A549 (cell line): ENCODE results near the gene SS18L1.

Experiments
- EHMT2 ChIP-seq: fragments of 200-600 bp; sonication (generic); IDR thresholded peaks from 2 replicates; pipeline ENCODE4 v1.6.1; 2016; ENCODE audit warnings: antibody characterized with exemption, low read depth, mild to moderate bottlenecking, moderate library complexity
- HOXB13 ChIP-seq: fragments of 250-450 bp; sonication (Bioruptor Pico); IDR thresholded peaks from 2 replicates; pipeline ENCODE4 v1.5.0; 2020; ENCODE audit warnings: low read depth, mild to moderate bottlenecking, moderate library complexity
- KDM5A ChIP-seq: fragments of 200-600 bp; sonication (generic); IDR thresholded peaks from 2 replicates; pipeline ENCODE4 v1.6.1; 2016; ENCODE audit warnings: antibody characterized with exemption, mild to moderate bottlenecking
- POLR2A ChIP-seq: IDR thresholded peaks from 2 replicates; pipeline ENCODE4 v1.6.1; 2012; ENCODE audit warnings: mild to moderate bottlenecking, low read length
- TF ChIP-seq, protein P1 (sequence below): fragments of >200 bp; sonication (Bioruptor Twin); formaldehyde crosslinking; IDR thresholded peaks from 3 replicates; pipeline ENCODE4 v1.5.1; 2016
- TF ChIP-seq, protein P2 (sequence below): fragments of >200 bp; sonication (Bioruptor Twin); formaldehyde crosslinking; IDR thresholded peaks from 3 replicates; pipeline ENCODE4 v1.6.1; 2016
- TF ChIP-seq, protein P3 (sequence below): fragments of 200-600 bp; sonication (generic); IDR thresholded peaks from 2 replicates; pipeline ENCODE4 v1.6.1; 2016; ENCODE audit warnings: antibody characterized with exemption, mild to moderate bottlenecking, moderate library complexity

DNA sequence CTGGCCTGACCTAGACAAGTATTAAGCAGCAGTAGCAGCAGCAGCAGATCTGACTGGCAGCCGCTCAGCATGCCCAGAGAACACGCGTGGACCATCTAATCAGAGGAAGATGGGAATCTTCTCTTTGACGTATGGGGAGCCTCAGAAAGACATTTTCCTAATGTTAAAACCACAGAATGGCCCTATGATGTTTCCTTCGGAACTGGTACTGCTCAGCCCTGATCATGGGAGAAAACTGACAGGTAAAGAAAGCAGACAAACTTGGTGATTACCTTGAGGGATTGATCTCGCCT, 6.5 kb upstream of the SS18L1 start:
- TF ChIP-seq POLR2A (no peak), KDM5A (no peak), HOXB13 (CRISPR knock-in tag) (no peak), EHMT2 (no peak)
- TF ChIP-seq, protein P1, sequence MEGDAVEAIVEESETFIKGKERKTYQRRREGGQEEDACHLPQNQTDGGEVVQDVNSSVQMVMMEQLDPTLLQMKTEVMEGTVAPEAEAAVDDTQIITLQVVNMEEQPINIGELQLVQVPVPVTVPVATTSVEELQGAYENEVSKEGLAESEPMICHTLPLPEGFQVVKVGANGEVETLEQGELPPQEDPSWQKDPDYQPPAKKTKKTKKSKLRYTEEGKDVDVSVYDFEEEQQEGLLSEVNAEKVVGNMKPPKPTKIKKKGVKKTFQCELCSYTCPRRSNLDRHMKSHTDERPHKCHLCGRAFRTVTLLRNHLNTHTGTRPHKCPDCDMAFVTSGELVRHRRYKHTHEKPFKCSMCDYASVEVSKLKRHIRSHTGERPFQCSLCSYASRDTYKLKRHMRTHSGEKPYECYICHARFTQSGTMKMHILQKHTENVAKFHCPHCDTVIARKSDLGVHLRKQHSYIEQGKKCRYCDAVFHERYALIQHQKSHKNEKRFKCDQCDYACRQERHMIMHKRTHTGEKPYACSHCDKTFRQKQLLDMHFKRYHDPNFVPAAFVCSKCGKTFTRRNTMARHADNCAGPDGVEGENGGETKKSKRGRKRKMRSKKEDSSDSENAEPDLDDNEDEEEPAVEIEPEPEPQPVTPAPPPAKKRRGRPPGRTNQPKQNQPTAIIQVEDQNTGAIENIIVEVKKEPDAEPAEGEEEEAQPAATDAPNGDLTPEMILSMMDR = no peak; the same call in 1 of the 3 replicates
- TF ChIP-seq, protein P2, sequence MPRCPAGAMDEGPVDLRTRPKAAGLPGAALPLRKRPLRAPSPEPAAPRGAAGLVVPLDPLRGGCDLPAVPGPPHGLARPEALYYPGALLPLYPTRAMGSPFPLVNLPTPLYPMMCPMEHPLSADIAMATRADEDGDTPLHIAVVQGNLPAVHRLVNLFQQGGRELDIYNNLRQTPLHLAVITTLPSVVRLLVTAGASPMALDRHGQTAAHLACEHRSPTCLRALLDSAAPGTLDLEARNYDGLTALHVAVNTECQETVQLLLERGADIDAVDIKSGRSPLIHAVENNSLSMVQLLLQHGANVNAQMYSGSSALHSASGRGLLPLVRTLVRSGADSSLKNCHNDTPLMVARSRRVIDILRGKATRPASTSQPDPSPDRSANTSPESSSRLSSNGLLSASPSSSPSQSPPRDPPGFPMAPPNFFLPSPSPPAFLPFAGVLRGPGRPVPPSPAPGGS = no peak
- TF ChIP-seq, protein P3, sequence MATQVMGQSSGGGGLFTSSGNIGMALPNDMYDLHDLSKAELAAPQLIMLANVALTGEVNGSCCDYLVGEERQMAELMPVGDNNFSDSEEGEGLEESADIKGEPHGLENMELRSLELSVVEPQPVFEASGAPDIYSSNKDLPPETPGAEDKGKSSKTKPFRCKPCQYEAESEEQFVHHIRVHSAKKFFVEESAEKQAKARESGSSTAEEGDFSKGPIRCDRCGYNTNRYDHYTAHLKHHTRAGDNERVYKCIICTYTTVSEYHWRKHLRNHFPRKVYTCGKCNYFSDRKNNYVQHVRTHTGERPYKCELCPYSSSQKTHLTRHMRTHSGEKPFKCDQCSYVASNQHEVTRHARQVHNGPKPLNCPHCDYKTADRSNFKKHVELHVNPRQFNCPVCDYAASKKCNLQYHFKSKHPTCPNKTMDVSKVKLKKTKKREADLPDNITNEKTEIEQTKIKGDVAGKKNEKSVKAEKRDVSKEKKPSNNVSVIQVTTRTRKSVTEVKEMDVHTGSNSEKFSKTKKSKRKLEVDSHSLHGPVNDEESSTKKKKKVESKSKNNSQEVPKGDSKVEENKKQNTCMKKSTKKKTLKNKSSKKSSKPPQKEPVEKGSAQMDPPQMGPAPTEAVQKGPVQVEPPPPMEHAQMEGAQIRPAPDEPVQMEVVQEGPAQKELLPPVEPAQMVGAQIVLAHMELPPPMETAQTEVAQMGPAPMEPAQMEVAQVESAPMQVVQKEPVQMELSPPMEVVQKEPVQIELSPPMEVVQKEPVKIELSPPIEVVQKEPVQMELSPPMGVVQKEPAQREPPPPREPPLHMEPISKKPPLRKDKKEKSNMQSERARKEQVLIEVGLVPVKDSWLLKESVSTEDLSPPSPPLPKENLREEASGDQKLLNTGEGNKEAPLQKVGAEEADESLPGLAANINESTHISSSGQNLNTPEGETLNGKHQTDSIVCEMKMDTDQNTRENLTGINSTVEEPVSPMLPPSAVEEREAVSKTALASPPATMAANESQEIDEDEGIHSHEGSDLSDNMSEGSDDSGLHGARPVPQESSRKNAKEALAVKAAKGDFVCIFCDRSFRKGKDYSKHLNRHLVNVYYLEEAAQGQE = no peak
